Sciatic nerve (tissue), 2 donors: ENCODE results near the gene UGT2A3. TPM values are rescaled to one million over a fixed set of nuclear protein-coding genes. Genes with fewer than 3 reads are reported as not detected.
"Not testable (repeated sequence)": the region's sequence is repeated elsewhere in the genome, so short reads cannot be mapped to it uniquely, and the experiment has no call there.

Experiments
- ATAC-seq: fragments of 200-7000 bp; cut with Tn5 transposase; one replicate; pipeline ENCODE4 v1.9.1; 2020; ENCODE audit warnings: mild to moderate bottlenecking, moderate library complexity
- DNase-seq: peaks from one replicate; pipeline ENCODE4 v3.0.0-alpha.2; 2020; ENCODE audit warnings: low spot score
- intact Hi-C: fragments of 100-400 bp; cut with DNase I; formaldehyde crosslinking; loops from one replicate; pipeline ENCODE4 v1.14.2; 2022
- total RNA-seq: library from RNA; stranded (reverse); fragmentation: NEBNext Ultra II Directional; extraction: Animal tissue kit (Norgen Biotek cat#: 25700); gene quantifications from one replicate; pipeline ENCODE4 v1.2.1, GENCODE V29; 2021
- donor health status: DM: no; HTN: no; CAD: no.
- donor health status: DM: no; HTN: no; CAD: no.

The UGT2A3 gene
- total RNA-seq, 1 donor from 2014 or later = not detected

- ATAC-seq = not testable (repeated sequence)
These were observed 29.4 kb downstream of the UGT2A3 start for GRCh38 chr4:68922202-68922601.

GRCh38 chr4:68921051-68921450, 30.6 kb downstream of the UGT2A3 start:
- no peak for ATAC-seq
- intact Hi-C loops = no loop called here
- no peak for DNase-seq

More at GRCh38 chr4:68922202-68922601, 29.4 kb downstream of the UGT2A3 start:
- DNase-seq, intact Hi-C loops: not testable (repeated sequence)

GRCh38 chr4:68917016-68917415, 34.6 kb downstream of the UGT2A3 start:
- DNase-seq = no peak
- ATAC-seq = no peak
- intact Hi-C loops = no loop called here

- intact Hi-C loops = no loop called here
- no peak for ATAC-seq
These were observed 38.8 kb downstream of the UGT2A3 start for GRCh38 chr4:68912807-68913206.

GRCh38 chr4:68909385-68909784, 42.2 kb downstream of the UGT2A3 start:
- intact Hi-C loops = no loop called here
- ATAC-seq = no peak
- DNase-seq = no peak

More at GRCh38 chr4:68912807-68913206, 38.8 kb downstream of the UGT2A3 start:
- no peak for DNase-seq

GRCh38 chr4:68907788-68908700, 43.6 kb downstream of the UGT2A3 start:
- DNase-seq (no peak), ATAC-seq (no peak)
- intact Hi-C loops = no loop called here

GRCh38 chr4:68907245-68907644, 44.4 kb downstream of the UGT2A3 start:
- ATAC-seq = no peak
- DNase-seq = no peak
- intact Hi-C loops = no loop called here

GRCh38 chr4:68906780-68907137, 44.8 kb downstream of the UGT2A3 start:
- DNase-seq (no peak), ATAC-seq (peak; percentile 17)
- intact Hi-C loops = no loop called here

- no peak for DNase-seq
- intact Hi-C loops = no loop called here
- peak; percentile 72 for ATAC-seq
These were observed 45.4 kb downstream of the UGT2A3 start for GRCh38 chr4:68905939-68906779.

- intact Hi-C loops = no loop called here
- no peak for DNase-seq
- ATAC-seq = no peak
These were observed 46.0 kb downstream of the UGT2A3 start for GRCh38 chr4:68905598-68905938.

GRCh38 chr4:68904786-68905185, 46.8 kb downstream of the UGT2A3 start:
- DNase-seq = no peak
- intact Hi-C loops = no loop called here
- no peak for ATAC-seq

- DNase-seq (no peak), ATAC-seq (no peak)
- intact Hi-C loops = no loop called here
These were observed 54.9 kb downstream of the UGT2A3 start for GRCh38 chr4:68896749-68897148.

GRCh38 chr4:68895561-68896198, 55.9 kb downstream of the UGT2A3 start:
- DNase-seq (no peak), ATAC-seq (no peak)
- intact Hi-C loops = no loop called here

GRCh38 chr4:68892861-68893260, 58.7 kb downstream of the UGT2A3 start:
- ATAC-seq = no peak
- DNase-seq = no peak
- intact Hi-C loops = no loop called here

- DNase-seq (no peak), ATAC-seq (no peak)
- intact Hi-C loops = no loop called here
These were observed 59.9 kb downstream of the UGT2A3 start for GRCh38 chr4:68891678-68892077.

GRCh38 chr4:68885545-68885944, 66.1 kb downstream of the UGT2A3 start:
- ATAC-seq (no peak), DNase-seq (no peak)
- intact Hi-C loops = no loop called here

- ATAC-seq (no peak), DNase-seq (no peak)
- intact Hi-C loops = no loop called here
These were observed 67.7 kb downstream of the UGT2A3 start for GRCh38 chr4:68883870-68884269.
